DOHH2 (cell line): Measurements from ENCODE around the gene UFD1.

Experiments
- H3F3A ChIP-seq: fragments of 200-600 bp; sonication (generic), shearing (Covaris generic); 2 replicates; pipeline ENCODE4 v1.6.0; 2016; ENCODE audit warnings: antibody characterized with exemption, mild to moderate bottlenecking; ENCODE audit not compliant: control insufficient read depth, insufficient read depth
- H3K27ac ChIP-seq: fragments of 200-600 bp; sonication (generic); 2 replicates; pipeline ENCODE4 v1.5.1; 2014; ENCODE audit warnings: low read depth, mild to moderate bottlenecking, low read length, moderate library complexity
- H3K27me3 ChIP-seq: fragments of 200-600 bp; sonication (generic); 2 replicates; pipeline ENCODE4 v1.6.1; 2014; ENCODE audit warnings: mild to moderate bottlenecking, low read length, mixed read lengths; ENCODE audit not compliant: control insufficient read depth
- H3K36me3 ChIP-seq: fragments of 200-600 bp; sonication (generic); 2 replicates; pipeline ENCODE4 v1.6.1; 2014; ENCODE audit warnings: mild to moderate bottlenecking, low read length, moderate library complexity, mixed read lengths; ENCODE audit not compliant: control insufficient read depth
- H3K4me1 ChIP-seq: fragments of 200-600 bp; sonication (generic); 2 replicates; pipeline ENCODE4 v1.6.1; 2014; ENCODE audit warnings: mild to moderate bottlenecking, low read length, mixed read lengths; ENCODE audit not compliant: control insufficient read depth
- H3K4me2 ChIP-seq: fragments of 200-600 bp; sonication (generic); 2 replicates; pipeline ENCODE4 v1.6.0; 2014; ENCODE audit warnings: mild to moderate bottlenecking, low read length, moderate library complexity
- H3K4me3 ChIP-seq: fragments of 200-600 bp; sonication (generic); 2 replicates; pipeline ENCODE4 v1.5.1; 2014; ENCODE audit warnings: mild to moderate bottlenecking, low read length, mixed read lengths
- H3K79me2 ChIP-seq: fragments of 200-600 bp; sonication (generic); 2 replicates; pipeline ENCODE4 v1.6.1; 2014; ENCODE audit warnings: mild to moderate bottlenecking, low read length, mixed read lengths; ENCODE audit not compliant: control insufficient read depth
- H3K9me2 ChIP-seq: fragments of 200-600 bp; sonication (generic); replicated peaks from 2 replicates; pipeline ENCODE4 v1.6.1; 2014; ENCODE audit warnings: mild to moderate bottlenecking, low read length, mixed read lengths; ENCODE audit not compliant: control insufficient read depth
- H3K9me3 ChIP-seq: fragments of 200-600 bp; sonication (generic); 2 replicates; pipeline ENCODE4 v1.6.1; 2014; ENCODE audit warnings: antibody characterized with exemption, low read length, mixed read lengths; ENCODE audit not compliant: control insufficient read depth, insufficient read depth
- H4K20me1 ChIP-seq: fragments of 200-600 bp; sonication (generic); 2 replicates; pipeline ENCODE4 v1.6.0; 2014; ENCODE audit warnings: low read depth, mild to moderate bottlenecking, antibody characterized with exemption, low read length, moderate library complexity; ENCODE audit not compliant: control insufficient read depth, insufficient read depth
- CTCF ChIP-seq: fragments of 200-600 bp; sonication (generic); IDR thresholded peaks from one replicate; pipeline ENCODE4 v1.5.1; 2014; ENCODE audit warnings: antibody characterized with exemption, mild to moderate bottlenecking, low read depth, low read length; ENCODE audit not compliant: poor library complexity, severe bottlenecking
- EZH2phosphoT487 ChIP-seq: fragments of 200-600 bp; sonication (generic); IDR thresholded peaks from 2 replicates; pipeline ENCODE4 v1.6.1; 2017; ENCODE audit warnings: borderline replicate concordance, mild to moderate bottlenecking, antibody characterized with exemption, low read length, moderate library complexity, mixed read lengths

Gene UFD1

GRCh38 chr22:19471572-19471971, 7.4 kb downstream of the UFD1 start:
- Histone ChIP-seq H3K4me1 (no peaks in the 10 kb centered on the region), H3K79me2 (peaks cover 34% of the 10 kb centered on the region), H3K4me2 (no peak overlapping the region), H3F3A (no peaks in the 10 kb centered on the region), H3K9me2 (no peaks in the 10 kb centered on the region), H4K20me1 (peaks cover 3% of the 10 kb centered on the region; the same call in 1 of the 2 replicates), H3K4me3 (no peak overlapping the region), H3K27me3 (no peaks in the 10 kb centered on the region), H3K9me3 (no peaks in the 10 kb centered on the region), H3K36me3 (peaks cover 92% of the 10 kb centered on the region), H3K27ac (no peak overlapping the region)
- no peak for TF ChIP-seq EZH2phosphoT487

- Histone ChIP-seq H3K36me3 (peaks cover 92% of the 10 kb centered on the region), H3K27ac (no peak overlapping the region), H3K9me2 (no peaks in the 10 kb centered on the region), H3K4me3 (no peak overlapping the region), H4K20me1 (no peaks in the 10 kb centered on the region; the same call in 1 of the 2 replicates), H3K27me3 (no peaks in the 10 kb centered on the region), H3K79me2 (peaks cover 19% of the 10 kb centered on the region), H3K4me1 (no peaks in the 10 kb centered on the region), H3F3A (no peaks in the 10 kb centered on the region), H3K9me3 (no peaks in the 10 kb centered on the region), H3K4me2 (no peak overlapping the region)
- TF ChIP-seq EZH2phosphoT487 (no peak), CTCF (no peak)
These were observed 9.0 kb downstream of the UFD1 start for GRCh38 chr22:19470010-19470409.

GRCh38 chr22:19469421-19469820, 9.6 kb downstream of the UFD1 start:
- Histone ChIP-seq H3K4me1 (no peaks in the 10 kb centered on the region), H3K27me3 (no peaks in the 10 kb centered on the region), H3K27ac (no peak overlapping the region), H3K4me2 (no peak overlapping the region), H3K9me3 (no peaks in the 10 kb centered on the region), H3K4me3 (no peak overlapping the region), H3F3A (no peaks in the 10 kb centered on the region), H4K20me1 (no peaks in the 10 kb centered on the region; the same call in 1 of the 2 replicates), H3K9me2 (no peaks in the 10 kb centered on the region), H3K36me3 (peaks cover 93% of the 10 kb centered on the region), H3K79me2 (peaks cover 14% of the 10 kb centered on the region)
- no peak for TF ChIP-seq CTCF
- no peak for TF ChIP-seq EZH2phosphoT487

- Histone ChIP-seq H3K9me2 (no peaks in the 10 kb centered on the region), H3K4me2 (no peak overlapping the region), H3F3A (no peaks in the 10 kb centered on the region), H3K36me3 (peaks cover 93% of the 10 kb centered on the region), H3K9me3 (no peaks in the 10 kb centered on the region), H3K79me2 (peaks cover 3% of the 10 kb centered on the region; the same call in 1 of the 2 replicates), H3K4me3 (no peak overlapping the region), H3K4me1 (no peaks in the 10 kb centered on the region), H4K20me1 (no peaks in the 10 kb centered on the region; the same call in 1 of the 2 replicates), H3K27ac (no peak overlapping the region), H3K27me3 (no peaks in the 10 kb centered on the region)
- TF ChIP-seq CTCF (no peak), EZH2phosphoT487 (no peak)
These were observed 11.1 kb downstream of the UFD1 start for GRCh38 chr22:19467912-19468311.
